ENCODE results near the gene TMEFF2.

DNA sequence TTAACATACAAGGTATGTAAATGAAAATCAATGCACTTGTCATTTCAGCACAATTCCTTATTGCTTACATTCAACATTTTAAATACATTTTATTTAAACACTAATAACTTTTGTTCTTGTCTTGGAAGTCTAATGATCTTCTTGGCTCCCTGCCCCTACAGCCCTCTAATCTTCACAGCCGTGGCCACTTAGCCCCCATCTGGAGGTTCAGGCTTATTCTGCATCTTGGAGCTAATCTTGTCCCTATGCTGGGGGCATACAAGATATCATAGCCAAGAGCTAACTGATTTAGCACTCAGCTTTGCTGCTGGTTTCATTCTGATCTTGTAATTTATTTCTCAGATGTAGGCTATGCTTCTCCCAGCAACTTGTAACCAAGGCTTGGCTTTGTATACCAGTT, 140.8 kb downstream of the TMEFF2 start:
- TF ChIP-seq CTCF (IDR thresholded peaks at IDR 0.05) (no peak), EP300 (IDR thresholded peaks at IDR 0.05) (no peak)

All from upper lobe of left lung (tissue), 4 donors.